ENCODE data around the gene EVC.
"Not testable (repeated sequence)": the region's sequence is repeated elsewhere in the genome, so short reads cannot be mapped to it uniquely, and the experiment has no call there.

The EVC gene

GRCh38 chr4:5709207-5709575, 1.8 kb upstream of the EVC start:
- DNase-seq: no peak

- DNase-seq: no peak
Observed at GRCh38 chr4:5710065-5710960, 688 bp upstream of the EVC start.

- no peak for DNase-seq
Observed at GRCh38 chr4:5711479-5712184, 631 bp downstream of the EVC start.

- no peak for DNase-seq
Observed at GRCh38 chr4:5712517-5712916, 1.5 kb downstream of the EVC start.

GRCh38 chr4:5712931-5713330, 1.9 kb downstream of the EVC start:
- no peak for DNase-seq

- DNase-seq: no peak
Observed at GRCh38 chr4:5713861-5714260, 2.9 kb downstream of the EVC start.

- DNase-seq: no peak
Observed at GRCh38 chr4:5715357-5715756, 4.4 kb downstream of the EVC start.

GRCh38 chr4:5716391-5716790, 5.4 kb downstream of the EVC start:
- DNase-seq: no peak

- DNase-seq: no peak
Observed at GRCh38 chr4:5717449-5718158, 6.6 kb downstream of the EVC start.

GRCh38 chr4:5718411-5718810, 7.4 kb downstream of the EVC start:
- DNase-seq: no peak

GRCh38 chr4:5719350-5720055, 8.5 kb downstream of the EVC start:
- no peak for DNase-seq

GRCh38 chr4:5720157-5720850, 9.3 kb downstream of the EVC start:
- DNase-seq: no peak

GRCh38 chr4:5720980-5721379, 10.0 kb downstream of the EVC start:
- DNase-seq: no peak

GRCh38 chr4:5721923-5722322, 10.9 kb downstream of the EVC start:
- DNase-seq: no peak

GRCh38 chr4:5722328-5722727, 11.3 kb downstream of the EVC start:
- DNase-seq: no peak

GRCh38 chr4:5724377-5724776, 13.4 kb downstream of the EVC start:
- DNase-seq: no peak

GRCh38 chr4:5728412-5728811, 17.4 kb downstream of the EVC start:
- not testable (repeated sequence) for DNase-seq

- DNase-seq: no peak
Observed at GRCh38 chr4:5730436-5730835, 19.4 kb downstream of the EVC start.

- DNase-seq: no peak
Observed at GRCh38 chr4:5730993-5731990, 20.3 kb downstream of the EVC start.

GRCh38 chr4:5732158-5732557, 21.2 kb downstream of the EVC start:
- no peak for DNase-seq

- no peak for DNase-seq
Observed at GRCh38 chr4:5734853-5735252, 23.9 kb downstream of the EVC start.

All from CD4-positive, alpha-beta T cell treated with Interleukin-6 for 4 hours (primary cell).